ENCODE measurements around the gene TCEA3.

TCEA3 gene

GRCh38 chr1:23424293-23425192, at the start of gene TCEA3:
Gene TCEA3 (minus strand): TSS chr1:23424748. CDS start chr1:23424633, 115 bp downstream.
- H3K36me3 ChIP-seq (ENCODE audit: control insufficient read depth, insufficient read depth, low read length): no peaks in the 10 kb centered on the region
- H3K27me3 ChIP-seq (ENCODE audit: control insufficient read depth, insufficient read depth, low read length): no peaks in the 10 kb centered on the region
- H3K79me2 ChIP-seq: no peaks in the 10 kb centered on the region
- no peak within 1 kb of the TSS for H3K9ac ChIP-seq
- H3K4me2 ChIP-seq (ENCODE audit: low read length): peak within 1 kb of the TSS; percentile 73
- no peak for TF ChIP-seq CTCF (IDR thresholded peaks at IDR 0.05)
- H3K4me3 ChIP-seq (ENCODE audit: low read depth, low read length): peak within 1 kb of the TSS; percentile 72
- H2AFZ ChIP-seq: peak within 1 kb of the TSS; percentile 83
- no peak within 1 kb of the TSS for H3K27ac ChIP-seq
- no peaks in the 10 kb centered on the region for H3K4me1 ChIP-seq
- H3K9me3 ChIP-seq (ENCODE audit: control insufficient read depth, low read length): no peaks in the 10 kb centered on the region

DNA sequence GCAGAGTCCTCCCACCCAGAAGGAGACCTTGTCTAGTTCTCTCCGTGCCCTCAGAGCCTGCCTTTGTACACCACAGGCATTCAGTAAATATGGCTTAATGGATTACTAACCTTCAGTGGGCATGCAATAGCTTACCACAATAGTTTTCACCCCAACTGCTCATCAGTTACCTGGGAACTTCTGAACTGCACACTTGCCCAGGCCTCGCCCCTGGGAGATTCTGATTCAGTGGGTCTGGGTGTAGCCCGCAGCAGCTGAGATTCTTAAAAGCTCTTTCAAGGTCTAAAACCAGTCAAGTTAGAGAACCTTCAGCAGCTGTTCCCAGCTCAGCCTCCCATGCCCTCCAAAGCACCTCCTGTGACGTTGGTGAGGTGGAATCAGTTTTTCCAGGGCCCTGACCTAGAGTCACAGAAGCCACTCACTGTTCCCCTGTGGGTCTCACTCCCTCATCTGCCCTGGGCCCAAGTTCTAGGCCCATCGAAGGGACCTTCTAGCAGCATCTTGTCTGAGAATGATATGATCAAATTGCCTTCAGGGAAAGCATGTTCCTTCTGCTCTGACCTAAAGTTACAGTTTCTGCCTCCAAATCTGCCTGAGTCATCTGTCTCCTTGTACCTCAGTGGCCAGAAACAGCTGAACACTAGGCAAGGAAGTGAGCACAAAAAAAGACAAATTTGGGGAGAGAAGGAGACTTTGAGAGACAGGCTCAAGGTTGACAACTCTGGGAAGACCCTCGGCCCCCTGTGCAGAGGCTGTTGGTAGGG, 48.7 kb upstream of the TCEA3 start:
- H3K36me3 ChIP-seq (ENCODE audit: control insufficient read depth, insufficient read depth, low read length): no peaks in the 10 kb centered on the region
- peaks cover 4% of the 10 kb centered on the region for H3K79me2 ChIP-seq
- no peak overlapping the region for H3K27ac ChIP-seq
- peaks cover 3% of the 10 kb centered on the region for H3K4me1 ChIP-seq
- H2AFZ ChIP-seq: no peak overlapping the region
- H3K27me3 ChIP-seq (ENCODE audit: control insufficient read depth, insufficient read depth, low read length): no peaks in the 10 kb centered on the region
- no peak for TF ChIP-seq CTCF (IDR thresholded peaks at IDR 0.05)
- no peak overlapping the region for H3K9ac ChIP-seq
- H3K4me3 ChIP-seq (ENCODE audit: low read depth, low read length): no peak overlapping the region
- H3K4me2 ChIP-seq (ENCODE audit: low read length): no peak overlapping the region
- H3K9me3 ChIP-seq (ENCODE audit: control insufficient read depth, low read length): no peaks in the 10 kb centered on the region

- H3K27ac ChIP-seq: no peak overlapping the region
These were observed 47.9 kb upstream of the TCEA3 start for GRCh38 chr1:23472351-23473036.

GRCh38 chr1:23471473-23472075, 47.0 kb upstream of the TCEA3 start:
- no peak overlapping the region for H3K4me3 ChIP-seq (ENCODE audit: low read depth, low read length)
- no peak for TF ChIP-seq CTCF (IDR thresholded peaks at IDR 0.05)
- peaks cover 4% of the 10 kb centered on the region for H3K79me2 ChIP-seq
- H2AFZ ChIP-seq: no peak overlapping the region
- peaks cover 3% of the 10 kb centered on the region for H3K4me1 ChIP-seq
- H3K36me3 ChIP-seq (ENCODE audit: control insufficient read depth, insufficient read depth, low read length): no peaks in the 10 kb centered on the region
- no peaks in the 10 kb centered on the region for H3K27me3 ChIP-seq (ENCODE audit: control insufficient read depth, insufficient read depth, low read length)
- no peak overlapping the region for H3K27ac ChIP-seq
- no peak overlapping the region for H3K9ac ChIP-seq
- H3K4me2 ChIP-seq (ENCODE audit: low read length): no peak overlapping the region
- H3K9me3 ChIP-seq (ENCODE audit: control insufficient read depth, low read length): no peaks in the 10 kb centered on the region

More at GRCh38 chr1:23472351-23473036, 47.9 kb upstream of the TCEA3 start:
- no peak overlapping the region for H3K4me2 ChIP-seq (ENCODE audit: low read length)
- H3K4me3 ChIP-seq (ENCODE audit: low read depth, low read length): no peak overlapping the region
- H3K79me2 ChIP-seq: peaks cover 4% of the 10 kb centered on the region
- TF ChIP-seq CTCF (IDR thresholded peaks at IDR 0.05): no peak
- H3K4me1 ChIP-seq: peaks cover 3% of the 10 kb centered on the region
- no peak overlapping the region for H2AFZ ChIP-seq
- H3K36me3 ChIP-seq (ENCODE audit: control insufficient read depth, insufficient read depth, low read length): no peaks in the 10 kb centered on the region
- no peak overlapping the region for H3K9ac ChIP-seq
- H3K27me3 ChIP-seq (ENCODE audit: control insufficient read depth, insufficient read depth, low read length): no peaks in the 10 kb centered on the region
- no peaks in the 10 kb centered on the region for H3K9me3 ChIP-seq (ENCODE audit: control insufficient read depth, low read length)

Measured in parathyroid adenoma (tissue), 2 donors.